Ammon's horn (tissue), 1 donor: ENCODE results near the gene MTHFD2L.
A peak's percentile ranks its signal among the peaks of the same experiment; 100 is the strongest.

Experiments
- DNase-seq: peaks from one replicate; pipeline ENCODE4 v3.0.0-alpha.2; 2016; ENCODE audit warnings: low spot score

The MTHFD2L gene

GRCh38 chr4:74307170-74307569 is 149.3 kb downstream of the MTHFD2L start:
- no peak for DNase-seq

- no peak for DNase-seq
These were observed 150.3 kb downstream of the MTHFD2L start, which contains the start of gene EPGN for GRCh38 chr4:74308215-74308614. Gene EPGN (plus strand): TSS chr4:74308470. CDS start chr4:74308534, 64 bp downstream.

- DNase-seq = no peak
These were observed 151.3 kb downstream of the MTHFD2L start for GRCh38 chr4:74309223-74309622.

GRCh38 chr4:74311696-74312313 is 153.9 kb downstream of the MTHFD2L start:
- DNase-seq = peak; percentile 75

GRCh38 chr4:74314329-74314728 is 156.4 kb downstream of the MTHFD2L start:
- no peak for DNase-seq

GRCh38 chr4:74314944-74315343 is 157.0 kb downstream of the MTHFD2L start:
- DNase-seq = no peak

GRCh38 chr4:74315376-74315775 is 157.5 kb downstream of the MTHFD2L start:
- DNase-seq = no peak

- no peak for DNase-seq
These were observed 158.5 kb downstream of the MTHFD2L start for GRCh38 chr4:74316397-74316796.

GRCh38 chr4:74317616-74318246 is 159.8 kb downstream of the MTHFD2L start:
- no peak for DNase-seq

- no peak for DNase-seq
These were observed 160.4 kb downstream of the MTHFD2L start for GRCh38 chr4:74318276-74318675.

- DNase-seq = no peak
These were observed 161.6 kb downstream of the MTHFD2L start for GRCh38 chr4:74319470-74319869.

GRCh38 chr4:74320559-74321118 is 162.7 kb downstream of the MTHFD2L start:
- peak; percentile 23 for DNase-seq

GRCh38 chr4:74322301-74322700 is 164.4 kb downstream of the MTHFD2L start:
- no peak for DNase-seq

- no peak for DNase-seq
These were observed 165.7 kb downstream of the MTHFD2L start for GRCh38 chr4:74323663-74324062.

GRCh38 chr4:74324262-74324661 is 166.3 kb downstream of the MTHFD2L start:
- DNase-seq = no peak

GRCh38 chr4:74325886-74326285 is 168.0 kb downstream of the MTHFD2L start:
- no peak for DNase-seq

GRCh38 chr4:74327762-74328161 is 169.8 kb downstream of the MTHFD2L start:
- DNase-seq = no peak

GRCh38 chr4:74328501-74328900 is 170.6 kb downstream of the MTHFD2L start:
- no peak for DNase-seq

- no peak for DNase-seq
These were observed 171.4 kb downstream of the MTHFD2L start for GRCh38 chr4:74329307-74329706.

GRCh38 chr4:74330295-74330750 is 172.4 kb downstream of the MTHFD2L start:
- no peak for DNase-seq

GRCh38 chr4:74331252-74331651 is 173.3 kb downstream of the MTHFD2L start:
- DNase-seq = no peak

GRCh38 chr4:74331944-74332343 is 174.0 kb downstream of the MTHFD2L start:
- no peak for DNase-seq

GRCh38 chr4:74334636-74335035 is 176.7 kb downstream of the MTHFD2L start:
- no peak for DNase-seq
